Astrocyte of the cerebellum (primary cell): ENCODE results near the gene ACSL6.
A peak's percentile ranks its signal among the peaks of the same experiment; 100 is the strongest.

ENCODE experiments used
- DNase-seq: peaks from one replicate; pipeline ENCODE4 v3.0.0-alpha.2; 2011; ENCODE audit warnings: low read depth
- H3K4me3 ChIP-seq: 2 replicates; pipeline ENCODE4 v1.5.1; 2011; ENCODE audit warnings: mild to moderate bottlenecking, low read depth, low read length, moderate library complexity
- CTCF ChIP-seq: IDR thresholded peaks from 2 replicates; pipeline ENCODE4 v1.5.1; 2012; ENCODE audit warnings: low read length, low read depth, moderate library complexity, mild to moderate bottlenecking; ENCODE audit errors: missing control alignments
- in situ Hi-C: cut with HindIII; loops from 2 replicates; pipeline ENCODE4 v1.10.0; 2017; ENCODE audit warnings: low sequenced_read_pairs

The ACSL6 gene

GRCh38 chr5:132010989-132011621 is 353 bp downstream of the ACSL6 start:
- no peak for DNase-seq
- TF ChIP-seq CTCF: no peak
- in situ Hi-C loops: loop anchor here (25.0 kb wide), 3 partner anchors 324 to 574 kb away; no protein-coding TSS in a partner anchor
- peak overlapping the region; percentile 47 for H3K4me3 ChIP-seq

GRCh38 chr5:132010645-132010988 is 841 bp downstream of the ACSL6 start:
- DNase-seq: no peak
- TF ChIP-seq CTCF: no peak
- no peak overlapping the region for H3K4me3 ChIP-seq
- in situ Hi-C loops: loop anchor here (25.0 kb wide), 3 partner anchors 323 to 573 kb away; no protein-coding TSS in a partner anchor

GRCh38 chr5:132009706-132010405 is 1.6 kb downstream of the ACSL6 start:
- TF ChIP-seq CTCF: no peak
- in situ Hi-C loops: loop anchor here (25.0 kb wide), 3 partner anchors 323 to 573 kb away; no protein-coding TSS in a partner anchor
- no peak for DNase-seq
- H3K4me3 ChIP-seq: no peak overlapping the region

GRCh38 chr5:132008961-132009680 is 2.3 kb downstream of the ACSL6 start:
- no peak overlapping the region for H3K4me3 ChIP-seq

GRCh38 chr5:132008163-132008473 is 3.3 kb downstream of the ACSL6 start:
- in situ Hi-C loops: loop anchor here (25.0 kb wide), 3 partner anchors 321 to 571 kb away; no protein-coding TSS in a partner anchor
- no peak overlapping the region for H3K4me3 ChIP-seq
- TF ChIP-seq CTCF: no peak
- DNase-seq: no peak

More at GRCh38 chr5:132008961-132009680, 2.3 kb downstream of the ACSL6 start:
- in situ Hi-C loops: loop anchor here (25.0 kb wide), 3 partner anchors 322 to 572 kb away; no protein-coding TSS in a partner anchor
- no peak for TF ChIP-seq CTCF
- DNase-seq: no peak

- DNase-seq: peak; percentile 65
- TF ChIP-seq CTCF: peak; percentile 77
- in situ Hi-C loops: loop anchor here (25.0 kb wide), 3 partner anchors 320 to 570 kb away; no protein-coding TSS in a partner anchor
- H3K4me3 ChIP-seq: no peak overlapping the region
These were observed 3.9 kb downstream of the ACSL6 start for GRCh38 chr5:132007399-132008162.
